WTC11 (cell line): ENCODE measurements around the gene RSPRY1. TPM values are rescaled to one million over a fixed set of nuclear protein-coding genes. Genes with fewer than 3 reads are reported as not detected.
A peak's percentile ranks its signal among the peaks of the same experiment; 100 is the strongest.

ENCODE experiments used
- ATAC-seq: fragments of 200-7000 bp; cut with Tn5 transposase; 2 replicates; pipeline ENCODE4 v1.10.0; 2021; ENCODE audit warnings: mild to moderate bottlenecking, moderate library complexity
- CTCF ChIA-PET: fragments of 300-600 bp; sonication (Branson Sonifier 250); formaldehyde crosslinking; loops from one replicate; lab custom pipeline; 2021; ENCODE audit warnings: antibody characterized with exemption; lab: Charles Lee
- POLR2A ChIA-PET: fragments of 350-600 bp; sonication (Branson Sonifier 250); formaldehyde crosslinking; loops from one replicate; lab custom pipeline; 2021; ENCODE audit warnings: antibody characterized with exemption; lab: Charles Lee
- DNase-seq: peaks from one replicate; pipeline ENCODE4 v3.0.0; 2021; ENCODE audit warnings: low spot score
- H3K27ac Mint-ChIP-seq: 2 replicates; pipeline ENCODE4 v1.8.0; 2021; ENCODE audit warnings: mixed read lengths
- H3K27me3 Mint-ChIP-seq: 2 replicates; pipeline ENCODE4 v1.8.0; 2021; ENCODE audit warnings: low read depth, mild to moderate bottlenecking, moderate library complexity, mixed read lengths
- H3K36me3 Mint-ChIP-seq: 2 replicates; pipeline ENCODE4 v1.8.0; 2021; ENCODE audit warnings: mixed read lengths
- H3K4me1 Mint-ChIP-seq: 2 replicates; pipeline ENCODE4 v1.8.0; 2022; ENCODE audit warnings: mixed read lengths
- H3K4me3 Mint-ChIP-seq: 2 replicates; pipeline ENCODE4 v1.8.0; 2021; ENCODE audit warnings: mild to moderate bottlenecking, moderate library complexity, mixed read lengths
- H3K9me3 Mint-ChIP-seq: 2 replicates; pipeline ENCODE4 v1.8.0; 2021; ENCODE audit warnings: mixed read lengths
- ATF2 ChIP-seq: sonication (generic); formaldehyde crosslinking; IDR thresholded peaks from 2 replicates; pipeline ENCODE4 v1.8.1; 2022; ENCODE audit warnings: low read depth, missing genetic modification reagents, borderline replicate concordance
- CDX4 ChIP-seq: fragments of 250-450 bp; sonication (Bioruptor Pico); IDR thresholded peaks from 2 replicates; pipeline ENCODE4 v1.9.0; 2021; ENCODE audit warnings: moderate library complexity, mild to moderate bottlenecking, inconsistent platforms, borderline replicate concordance
- CREB1 ChIP-seq: sonication (generic); formaldehyde crosslinking; IDR thresholded peaks from 2 replicates; pipeline ENCODE4 v1.8.0; 2023; ENCODE audit warnings: mild to moderate bottlenecking, missing genetic modification reagents
- CREM ChIP-seq: sonication (generic); formaldehyde crosslinking; IDR thresholded peaks from 2 replicates; pipeline ENCODE4 v1.8.1; 2022; ENCODE audit warnings: mild to moderate bottlenecking, missing genetic modification reagents, moderate library complexity
- E2F1 ChIP-seq: sonication (generic); formaldehyde crosslinking; IDR thresholded peaks from 2 replicates; pipeline ENCODE4 v1.8.0; 2022; ENCODE audit warnings: mild to moderate bottlenecking, missing genetic modification reagents
- E2F5 ChIP-seq: sonication (generic); formaldehyde crosslinking; IDR thresholded peaks from 2 replicates; pipeline ENCODE4 v1.8.1; 2022; ENCODE audit warnings: mild to moderate bottlenecking, moderate library complexity, missing genetic modification reagents
- ELF4 ChIP-seq: sonication (generic); formaldehyde crosslinking; IDR thresholded peaks from 2 replicates; pipeline ENCODE4 v1.8.1; 2022; ENCODE audit warnings: low read depth, mild to moderate bottlenecking, moderate library complexity, missing genetic modification reagents
- ERG ChIP-seq: fragments of 250-450 bp; sonication (Bioruptor Pico); IDR thresholded peaks from 2 replicates; pipeline ENCODE4 v1.8.0; 2021; ENCODE audit warnings: mild to moderate bottlenecking
- ETV6 ChIP-seq: sonication (generic); formaldehyde crosslinking; IDR thresholded peaks from 2 replicates; pipeline ENCODE4 v1.8.1; 2022; ENCODE audit warnings: mild to moderate bottlenecking, missing genetic modification reagents
- FOXP4 ChIP-seq: sonication (generic); formaldehyde crosslinking; IDR thresholded peaks from 2 replicates; pipeline ENCODE4 v1.8.0; 2022; ENCODE audit warnings: mild to moderate bottlenecking, missing genetic modification reagents
- GTF2I ChIP-seq: fragments of 250-450 bp; sonication (Bioruptor Pico); conservative IDR thresholded peaks from 2 replicates; pipeline ENCODE4 v1.4.0; 2021; ENCODE audit warnings: mild to moderate bottlenecking
- MAX ChIP-seq: sonication (generic); formaldehyde crosslinking; IDR thresholded peaks from 2 replicates; pipeline ENCODE4 v1.8.0; 2022; ENCODE audit warnings: mild to moderate bottlenecking, missing genetic modification reagents
- RORB ChIP-seq: fragments of 250-450 bp; sonication (Bioruptor Pico); IDR thresholded peaks from 2 replicates; pipeline ENCODE4 v1.9.0; 2021; ENCODE audit warnings: mild to moderate bottlenecking
- ZNF121 ChIP-seq: sonication (generic); formaldehyde crosslinking; IDR thresholded peaks from 2 replicates; pipeline ENCODE4 v1.8.0; 2023; ENCODE audit warnings: missing genetic modification reagents
- ZNF425 ChIP-seq: fragments of 250-450 bp; sonication (Bioruptor Pico); conservative IDR thresholded peaks from 2 replicates; pipeline ENCODE4 v1.9.0; 2021; ENCODE audit warnings: mild to moderate bottlenecking
- ZNF512 ChIP-seq: sonication (generic); formaldehyde crosslinking; IDR thresholded peaks from 2 replicates; pipeline ENCODE4 v1.8.1; 2022; ENCODE audit warnings: missing genetic modification reagents, borderline replicate concordance
- ZSCAN18 ChIP-seq: fragments of 250-450 bp; sonication (Bioruptor Pico); IDR thresholded peaks from 2 replicates; pipeline ENCODE4 v2.1.2; 2022; ENCODE audit warnings: mild to moderate bottlenecking, moderate library complexity
- total RNA-seq: library from RNA; stranded (reverse); gene quantifications from 3 replicates; pipeline ENCODE4 v1.2.3, GENCODE V29; 2021

The RSPRY1 gene
- total RNA-seq, 1 experiment from 2014 or later, result 26.8 TPM

- TF ChIP-seq E2F1 (CRISPR knock-in tag) (no peak), ZNF512 (CRISPR knock-in tag) (no peak), FOXP4 (CRISPR knock-in tag) (no peak)
Observed at GRCh38 chr16:57157533-57157932, 28.6 kb upstream of the RSPRY1 start (continued).

- peaks cover 82% of the 10 kb centered on the region for H3K36me3 Mint-ChIP-seq
- peaks cover 22% of the 10 kb centered on the region for H3K4me1 Mint-ChIP-seq
- no peaks in the 10 kb centered on the region for H3K9me3 Mint-ChIP-seq
- ChIA-PET POLR2A (no interaction called here), CTCF (interaction anchor here (0.9 to 1.6 kb wide), 3 partner anchors 11 to 75 kb away, joined by 3 to 8 read pairs (median 6); partner anchors contain the start of gene CPNE2)
- no peak for TF ChIP-seq ERG (CRISPR knock-in tag)
- peak; percentile 100 for TF ChIP-seq ETV6 (CRISPR knock-in tag)
- H3K4me3 Mint-ChIP-seq, result no peak overlapping the region
- peak overlapping the region; percentile 91 for H3K27ac Mint-ChIP-seq
- no peak for DNase-seq
- H3K27me3 Mint-ChIP-seq, result no peaks in the 10 kb centered on the region; the same call in 1 of the 2 replicates
- ATAC-seq, result peak; percentile 67
Observed at GRCh38 chr16:57159447-57159846, 26.7 kb upstream of the RSPRY1 start.

- Mint-ChIP-seq H3K9me3 (no peaks in the 10 kb centered on the region), H3K4me1 (peaks cover 22% of the 10 kb centered on the region), H3K36me3 (peaks cover 76% of the 10 kb centered on the region), H3K27ac (no peak overlapping the region), H3K27me3 (no peaks in the 10 kb centered on the region)
- CTCF ChIA-PET, result interaction anchor here (0.7 to 1.1 kb wide), 2 partner anchors 71 to 79 kb away, joined by 3 to 4 read pairs; partner anchors contain the start of gene CPNE2
- DNase-seq, result no peak
- TF ChIP-seq ELF4 (CRISPR knock-in tag), result no peak
- TF ChIP-seq E2F5 (CRISPR knock-in tag), result no peak
- TF ChIP-seq CDX4 (CRISPR knock-in tag), result no peak
- no peak for TF ChIP-seq MAX
- TF ChIP-seq CREM, result no peak
- TF ChIP-seq, all 79 proteins: peak for 0
- no peak overlapping the region for H3K4me3 Mint-ChIP-seq
- no peak for ATAC-seq
- POLR2A ChIA-PET, result no interaction called here
Observed at GRCh38 chr16:57163842-57164241, 22.3 kb upstream of the RSPRY1 start.

- Mint-ChIP-seq H3K9me3 (no peaks in the 10 kb centered on the region), H3K36me3 (peaks cover 73% of the 10 kb centered on the region), H3K27me3 (no peaks in the 10 kb centered on the region), H3K27ac (no peak overlapping the region), H3K4me1 (peaks cover 10% of the 10 kb centered on the region), H3K4me3 (no peak overlapping the region)
- ATAC-seq (no peak), DNase-seq (no peak)
- POLR2A ChIA-PET, result no interaction called here
- CTCF ChIA-PET, result no interaction called here
- TF ChIP-seq RORB (CRISPR knock-in tag), result no peak
- no peak for TF ChIP-seq CREB1 (CRISPR knock-in tag)
- TF ChIP-seq ZNF425 (CRISPR knock-in tag), result no peak
- no peak for TF ChIP-seq ZSCAN18
- TF ChIP-seq GTF2I, result no peak
- TF ChIP-seq ZNF121 (CRISPR knock-in tag), result no peak
- TF ChIP-seq ATF2 (CRISPR knock-in tag), result no peak
Observed at GRCh38 chr16:57165483-57165882, 20.6 kb upstream of the RSPRY1 start.
